NCI-H510A (cell line): ENCODE measurements around the gene GSTM5.
"Not testable (repeated sequence)": the region's sequence is repeated elsewhere in the genome, so short reads cannot be mapped to it uniquely, and the experiment has no call there.

Source experiments
- DNase-seq: peaks from one replicate; lab custom pipeline; 2025; lab: John Stamatoyannopoulos, UW

GSTM5 gene

DNA sequence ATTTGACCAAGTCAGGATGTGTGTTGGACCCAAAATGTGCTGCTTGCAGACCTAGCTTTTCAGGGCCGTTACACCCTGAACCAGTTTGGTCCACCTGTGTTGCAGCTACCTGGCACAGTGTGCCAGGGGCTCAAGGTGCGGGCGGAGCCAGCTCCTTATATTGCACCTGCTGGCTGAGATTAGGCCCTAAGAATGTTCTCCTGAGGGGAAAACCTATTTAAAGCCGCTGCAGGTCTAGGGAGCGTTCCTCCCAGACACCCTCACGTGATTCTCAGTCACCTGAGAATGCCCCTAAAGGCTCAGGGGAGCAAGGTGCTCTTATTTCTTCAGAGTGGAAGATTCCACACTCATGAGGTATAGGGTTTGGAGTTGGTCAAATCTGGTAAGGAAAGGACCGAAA, 16.8 kb downstream of the GSTM5 start:
- no peak for DNase-seq

- DNase-seq, result no peak
These were observed 18.6 kb downstream of the GSTM5 start for GRCh38 chr1:109730666-109731065.

- no peak for DNase-seq
These were observed 20.4 kb downstream of the GSTM5 start for GRCh38 chr1:109732390-109732881.

GRCh38 chr1:109733236-109733870, 21.3 kb downstream of the GSTM5 start:
- peak; percentile 40 for DNase-seq

DNA sequence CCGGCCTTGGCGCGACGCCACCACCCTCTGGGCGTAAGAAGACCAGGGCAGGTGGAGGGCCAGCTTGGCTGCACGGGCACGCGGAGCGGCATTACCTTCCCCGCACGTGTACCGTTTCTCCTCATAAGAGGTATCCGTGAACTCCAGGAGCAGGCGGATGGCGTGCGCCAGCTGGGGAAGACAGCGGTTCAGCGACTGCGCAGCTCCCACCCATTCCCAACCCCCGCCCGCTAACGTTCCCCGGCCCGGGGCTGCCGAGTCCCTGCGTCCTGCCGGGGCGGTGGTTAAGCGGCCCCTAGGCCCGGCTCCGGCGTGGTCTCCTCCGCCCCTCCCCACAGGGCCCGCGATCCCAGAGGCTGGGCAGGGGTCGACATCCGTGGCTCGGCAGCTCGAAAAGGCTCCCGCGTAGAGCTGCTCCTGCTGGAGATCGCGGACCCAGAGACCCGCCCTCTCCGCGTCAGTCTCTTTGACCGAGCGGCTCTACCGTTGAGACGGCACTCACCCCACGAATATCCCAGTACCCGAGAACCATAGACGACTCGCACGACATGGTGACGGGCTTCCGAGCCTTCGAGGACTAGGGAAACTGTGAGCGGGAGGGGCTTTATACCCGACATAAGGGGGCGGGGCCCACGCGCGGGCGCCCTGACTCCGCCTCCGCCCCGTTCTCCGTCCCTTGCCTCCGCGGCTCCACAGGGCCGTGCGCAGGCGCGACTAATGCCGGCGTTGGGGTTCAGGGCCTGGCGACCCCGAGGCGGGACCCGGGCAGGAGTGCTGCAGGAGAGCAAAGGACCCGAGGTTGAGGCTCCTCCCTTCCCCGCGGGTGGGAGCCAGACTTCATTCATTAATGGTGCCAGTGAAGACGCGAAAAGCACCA, 27.9 kb downstream of the GSTM5 start:
- peak; percentile 44 for DNase-seq

GRCh38 chr1:109740615-109741373, 28.7 kb downstream of the GSTM5 start, which contains the start of gene GSTM3:
TSS of gene GSTM3 (minus strand) at chr1:109741038. CDS start at chr1:109740287, 751 bp downstream.
- DNase-seq, result peak; percentile 20

- not testable (repeated sequence) for DNase-seq
These were observed 36.3 kb downstream of the GSTM5 start for GRCh38 chr1:109748311-109748710.

- DNase-seq, result no peak
These were observed 37.2 kb downstream of the GSTM5 start for GRCh38 chr1:109749221-109749620.

DNA sequence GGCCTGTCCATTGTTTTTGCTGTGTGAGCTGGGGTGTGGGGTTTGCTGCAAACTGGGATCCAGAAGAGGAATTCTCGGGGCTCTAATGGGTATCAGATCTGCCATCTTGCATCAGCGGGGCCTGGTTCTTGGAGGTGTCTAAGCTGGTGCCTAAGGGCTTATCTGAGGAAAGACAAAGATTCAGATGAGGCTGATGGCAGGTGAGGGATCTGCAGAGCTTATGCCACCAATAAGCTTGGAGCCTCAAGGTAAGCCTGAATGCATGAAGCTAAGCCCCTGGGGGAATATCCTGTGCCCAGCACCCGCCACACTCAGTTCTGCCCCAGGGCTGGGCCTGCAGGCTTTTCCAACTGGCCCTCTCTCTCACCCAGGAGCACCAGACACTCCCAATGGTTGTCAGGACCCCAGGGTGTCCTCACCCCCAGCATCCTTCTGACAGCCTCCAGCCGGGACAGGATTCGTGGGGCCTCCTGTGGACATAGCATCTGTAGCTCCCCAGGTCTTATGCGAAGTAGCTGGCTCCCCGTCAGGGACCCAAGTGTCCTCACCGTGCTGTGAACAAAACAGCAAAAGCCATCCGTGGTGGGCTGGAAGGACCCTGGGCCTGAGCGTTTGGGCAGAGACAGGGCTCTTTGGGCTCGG, 38.3 kb downstream of the GSTM5 start:
- DNase-seq, result no peak

DNA sequence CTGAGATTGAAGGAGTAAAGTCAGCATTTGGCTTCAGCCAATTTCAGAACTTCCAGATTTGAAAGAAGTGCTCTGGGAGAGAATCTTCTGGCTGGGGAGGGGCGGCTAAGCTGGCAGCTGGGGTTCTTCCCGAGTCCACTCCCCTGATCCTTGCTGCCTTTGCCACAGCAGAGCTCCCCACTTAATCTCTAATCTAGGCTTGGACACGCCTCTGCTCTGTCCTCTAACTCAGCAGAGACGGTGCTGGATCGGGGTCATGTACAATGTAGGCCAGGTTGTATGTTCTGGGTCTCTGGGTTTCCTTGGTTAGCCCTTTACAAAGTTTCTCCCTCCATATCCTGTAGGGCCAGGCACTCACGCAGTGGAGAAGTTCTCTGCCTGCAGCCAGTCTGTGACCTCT, 38.9 kb downstream of the GSTM5 start:
- no peak for DNase-seq

DNA sequence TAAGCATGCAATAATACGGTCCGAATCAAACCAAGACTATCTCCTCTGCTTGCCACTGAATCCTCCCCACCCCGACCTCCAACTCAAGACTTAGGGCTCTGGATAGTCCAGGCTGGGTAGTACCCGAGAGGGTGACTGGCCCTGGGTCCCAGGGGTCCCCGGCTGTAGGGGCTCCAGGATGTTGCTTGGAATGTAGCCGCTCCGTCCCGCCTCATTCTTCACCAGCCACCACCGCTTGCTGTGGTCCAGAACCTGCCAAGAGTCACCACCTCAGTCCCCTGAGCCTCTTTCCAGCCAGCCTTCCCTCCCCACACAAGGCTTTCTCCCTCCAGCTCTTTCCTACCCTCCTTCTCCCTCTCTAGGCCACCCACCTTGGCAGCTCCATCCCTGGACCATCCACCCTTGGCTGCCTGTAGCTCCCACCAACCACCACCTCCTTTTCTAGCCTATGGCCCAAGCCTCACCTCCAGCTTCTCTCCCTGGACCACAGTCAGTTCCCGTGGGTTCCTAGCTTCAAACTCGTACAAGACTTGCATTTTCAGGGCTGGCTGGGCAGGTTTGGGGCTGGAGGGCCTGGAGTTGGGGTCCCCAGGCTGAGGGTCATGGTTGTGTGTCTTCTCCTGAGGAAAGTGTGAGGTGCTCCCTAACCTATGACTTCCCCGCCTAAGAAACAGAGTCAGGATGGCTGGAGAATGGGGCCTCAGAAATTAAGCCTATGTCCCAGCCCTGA, 39.6 kb downstream of the GSTM5 start:
- DNase-seq, result no peak

DNA sequence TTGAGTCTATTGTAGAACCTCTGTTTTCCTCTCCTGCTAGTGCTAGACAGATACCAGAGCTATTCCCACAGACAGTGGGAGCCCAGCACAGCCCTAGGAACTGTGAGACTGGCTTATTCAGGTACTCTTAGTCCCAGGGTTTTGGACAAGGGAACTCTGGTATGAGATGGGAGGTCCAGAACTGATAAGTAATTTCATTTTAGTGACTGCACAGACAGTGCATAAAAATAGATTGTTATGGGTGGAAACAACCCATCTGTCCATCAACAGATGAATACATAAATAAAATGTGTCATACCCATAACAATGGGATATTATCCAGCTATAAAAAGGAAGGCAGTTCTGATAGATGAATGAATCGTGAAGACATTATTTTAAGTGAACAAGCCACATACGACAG, 42.7 kb downstream of the GSTM5 start:
- DNase-seq, result no peak

GRCh38 chr1:109756325-109756724, 44.3 kb downstream of the GSTM5 start:
- not testable (repeated sequence) for DNase-seq

DNA sequence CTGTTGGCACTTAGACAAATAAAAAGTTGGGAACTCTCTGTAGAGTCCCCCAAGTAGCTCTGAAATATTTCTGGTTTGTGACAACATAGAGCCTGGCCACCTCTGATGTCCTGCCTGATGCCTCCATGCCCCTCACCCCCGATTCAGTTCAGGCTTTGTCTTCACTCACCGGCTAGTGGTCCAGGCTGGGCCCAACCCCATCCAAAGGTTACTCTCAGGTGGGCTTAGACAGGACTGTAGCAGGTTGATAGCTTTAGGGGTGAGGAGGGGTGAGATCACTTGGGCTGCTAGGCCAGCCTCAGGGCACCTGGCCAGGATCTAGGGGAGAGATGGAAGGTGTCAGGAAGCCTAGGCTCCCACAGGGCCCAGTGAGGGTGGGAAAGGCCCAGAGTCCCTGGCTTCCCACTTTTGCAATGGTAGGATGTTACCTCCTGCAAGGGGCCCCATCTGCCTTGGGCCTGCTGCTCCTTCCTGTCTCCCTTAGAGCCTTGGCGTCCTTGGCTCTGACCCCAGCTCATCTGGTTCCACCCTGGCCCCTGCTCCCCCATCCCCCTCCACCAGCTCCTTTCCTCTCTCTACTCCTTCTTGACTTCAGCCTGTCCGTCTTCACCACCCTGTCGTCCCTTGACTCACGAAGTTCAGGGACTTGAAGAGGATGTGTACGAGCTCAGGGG, 44.9 kb downstream of the GSTM5 start:
- no peak for DNase-seq

DNA sequence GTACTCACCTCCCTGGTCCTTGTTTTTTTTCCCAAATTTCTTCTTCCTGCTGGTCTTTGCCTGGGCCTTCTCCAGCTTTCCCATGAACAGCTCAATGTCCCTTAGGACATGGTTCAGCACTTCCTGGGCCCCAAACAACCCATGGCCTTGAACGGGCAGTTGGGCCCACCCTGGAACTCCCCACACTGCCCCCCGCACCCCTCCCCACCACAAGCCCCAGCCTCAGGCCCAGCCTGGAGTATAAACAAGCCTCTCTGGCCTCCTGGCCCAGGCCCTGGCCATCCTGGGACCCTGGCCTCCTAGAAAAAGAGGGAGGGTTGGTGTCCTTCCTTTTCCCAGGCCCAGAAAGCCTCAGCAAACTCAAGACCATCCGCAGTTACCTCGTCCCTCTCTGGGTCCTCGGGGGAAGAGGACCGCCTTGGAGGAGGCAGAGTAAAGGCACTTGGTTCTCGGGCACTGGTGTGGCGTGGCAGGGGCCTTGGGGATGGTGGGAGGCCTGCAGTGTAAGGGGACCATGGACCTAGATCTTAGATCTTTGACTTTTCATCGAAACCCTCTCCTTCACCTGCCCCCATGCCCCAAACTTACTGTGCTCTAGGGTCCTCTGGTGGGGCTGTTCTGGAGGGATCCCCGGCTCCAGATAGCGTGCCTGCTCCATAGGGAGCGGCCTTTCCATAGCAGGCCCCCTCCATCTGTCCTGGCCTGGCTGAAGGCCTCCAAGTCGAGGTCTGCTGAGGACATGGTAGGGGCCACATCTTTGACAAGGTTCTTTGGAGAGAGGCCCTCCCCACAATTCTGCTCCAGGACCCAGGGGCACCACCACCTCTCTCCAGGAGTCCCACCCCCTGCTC, 46.1 kb downstream of the GSTM5 start:
- no peak for DNase-seq

DNA sequence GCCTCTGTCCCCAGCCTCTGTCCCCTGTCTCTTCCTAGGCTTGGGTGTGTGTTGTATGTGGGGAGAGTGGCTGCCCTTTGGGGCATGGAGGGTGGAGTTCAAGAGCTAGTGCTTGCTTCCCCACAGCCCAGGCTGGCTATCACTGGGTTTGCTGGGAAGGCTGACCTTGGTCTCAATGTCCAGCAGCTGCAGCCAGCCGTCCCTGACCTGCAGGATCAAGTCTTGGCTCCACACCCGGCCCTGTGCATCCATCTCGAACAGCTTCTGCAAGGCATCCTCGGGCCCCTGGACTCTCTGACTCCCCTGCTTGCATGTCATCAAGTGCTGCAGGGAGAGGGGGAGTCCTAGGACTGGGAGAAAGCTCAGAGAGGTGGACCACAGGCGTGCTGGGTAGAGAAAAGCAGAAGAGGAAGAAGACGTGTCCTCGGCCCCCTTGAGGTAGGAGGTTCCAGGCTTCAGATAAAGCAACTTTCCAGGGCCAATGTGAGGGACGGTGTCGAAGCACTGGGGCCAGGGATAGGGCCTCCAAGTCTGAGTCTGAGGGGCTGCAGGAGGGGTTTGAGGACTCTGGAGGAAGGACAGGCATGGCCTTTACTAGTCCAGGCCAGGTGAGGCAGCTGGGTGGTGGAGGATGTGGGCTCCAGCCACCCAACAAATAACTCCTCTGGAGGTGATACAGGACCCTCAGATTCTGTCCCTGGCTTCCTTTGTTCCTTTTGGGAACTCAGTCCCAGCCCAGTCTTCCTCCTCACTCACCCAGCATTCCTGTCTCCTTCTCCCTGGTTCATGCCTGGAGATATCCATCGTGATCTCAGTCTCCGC, 47.7 kb downstream of the GSTM5 start:
- no peak for DNase-seq

DNA sequence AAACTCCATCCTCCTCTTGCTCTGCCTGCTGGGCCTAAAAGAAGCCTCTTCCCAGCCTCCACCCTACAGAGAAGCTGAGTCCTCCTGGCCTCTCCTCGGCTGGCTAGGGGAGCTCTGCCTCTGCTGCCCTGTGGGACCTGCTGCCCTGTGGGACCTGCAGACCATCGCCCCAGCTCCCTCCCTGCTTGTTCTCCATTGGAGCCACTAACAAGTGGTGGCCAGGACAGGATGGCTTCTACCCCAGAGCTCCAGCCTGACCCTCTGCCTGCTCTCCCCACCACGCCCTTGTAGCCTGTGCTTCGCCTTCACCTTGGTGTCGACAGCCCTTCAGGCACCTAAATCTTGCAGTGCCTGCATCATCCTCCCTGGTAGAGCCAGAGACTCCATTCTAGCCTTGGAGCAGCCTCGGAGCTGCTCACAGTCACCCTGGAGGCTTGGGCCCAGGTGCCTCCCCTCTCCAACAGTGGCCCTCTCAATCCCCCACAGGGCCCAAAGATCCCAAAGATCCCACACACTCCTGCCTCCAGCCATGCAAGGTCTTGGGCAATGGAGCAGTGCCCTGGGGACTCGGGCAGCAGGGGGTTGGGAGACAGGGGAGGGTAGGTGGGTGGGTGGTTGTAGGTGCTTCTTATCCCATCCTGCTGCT, 48.7 kb downstream of the GSTM5 start:
- DNase-seq, result no peak
